Spleen (tissue), 11 donors: ENCODE results near the gene SPEN. TPM values are rescaled to one million over a fixed set of nuclear protein-coding genes. Genes with fewer than 3 reads are reported as not detected.
"Not testable (repeated sequence)": the region's sequence is repeated elsewhere in the genome, so short reads cannot be mapped to it uniquely, and the experiment has no call there.

Experiments
- DNase-seq: peaks from one replicate; pipeline ENCODE4 v3.0.0-alpha.2; 2020
- H3K27ac ChIP-seq, 8 donors: fragments of 200-600 bp; sonication (generic) in 7 of 8; 1 replicate in 4 of 8; 2 replicates in 4 of 8; pipeline versions ENCODE4 v1.5.0 to v1.8.0; 2016 to 2021; ENCODE audit warnings: inconsistent platforms in 4 of 8, mild to moderate bottlenecking in 4 of 8, moderate library complexity in 1 of 8
- H3K27me3 ChIP-seq, 7 donors: fragments of 200-600 bp; sonication (generic) in 6 of 7; replicated peaks in 1 of 7; 1 replicate in 4 of 7; 2 replicates in 3 of 7; pipeline versions ENCODE4 v1.5.0 to v1.8.0; 2016 to 2021; ENCODE audit warnings: inconsistent platforms in 3 of 7, mild to moderate bottlenecking in 1 of 7
- H3K36me3 ChIP-seq, 6 donors: fragments of 200-600 bp; sonication (generic) in 5 of 6; 1 replicate in 4 of 6; 2 replicates in 2 of 6; pipeline versions ENCODE4 v1.5.0 to v1.8.0; 2016 to 2021; ENCODE audit warnings: inconsistent platforms in 2 of 6
- H3K4me1 ChIP-seq, 6 donors: fragments of 200-600 bp; sonication (generic) in 5 of 6; 1 replicate in 3 of 6; 2 replicates in 3 of 6; pipeline versions ENCODE4 v1.5.0 to v1.8.0; 2016 to 2021; ENCODE audit warnings: inconsistent platforms in 3 of 6
- H3K4me3 ChIP-seq, 8 donors: fragments of 200-600 bp; sonication (generic) in 7 of 8; 1 replicate in 4 of 8; 2 replicates in 4 of 8; pipeline versions ENCODE4 v1.5.0 to v1.8.0; 2016 to 2021; ENCODE audit warnings: inconsistent platforms in 4 of 8, mild to moderate bottlenecking in 4 of 8, moderate library complexity in 2 of 8
- H3K9me3 ChIP-seq, 8 donors: fragments of 200-600 bp; sonication (generic) in 7 of 8; 1 replicate in 4 of 8; 2 replicates in 4 of 8; pipeline versions ENCODE4 v1.5.0 to v1.8.0; 2016 to 2021; ENCODE audit warnings: inconsistent platforms in 4 of 8
- POLR2A ChIP-seq, 3 donors: fragments of 450-650 bp; IDR thresholded peaks; one replicate each; pipeline ENCODE4 v1.5.1; 2017; ENCODE audit warnings: antibody characterized with exemption in 3 of 3, mild to moderate bottlenecking in 1 of 3
- POLR2AphosphoS5 ChIP-seq, 3 donors: sonication (generic); formaldehyde crosslinking; IDR thresholded peaks; one replicate each; pipeline ENCODE4 v1.5.1; 2017; ENCODE audit warnings: antibody characterized with exemption in 3 of 3
- WGBS, 5 donors: extraction: QIAGEN DNeasy Blood & Tissue Kit in 3 of 5; methylation state at CpG; one replicate each; pipeline versions ENCODE4 v1.1.5 to v1.1.7; 2013 to 2018; 5-methylcytosine and 5-hydroxymethylcytosine counted together
- intact Hi-C: fragments of 100-400 bp; cut with DNase I; formaldehyde crosslinking; loops from one replicate; pipeline ENCODE4 v1.15.0; 2023; ENCODE audit warnings: low total_unique reads
- polyA plus RNA-seq, 3 donors: library from polyadenylated mRNA; stranded (reverse); fragments of 200-250 nt; gene quantifications; one replicate each; pipeline ENCODE4 v1.2.1, GENCODE V29; 2013
- total RNA-seq, 7 donors: library from RNA; depleted of rRNA in 3 of 7; stranded (reverse); fragments of >200 nt in 3 of 7; fragmentation: NEBNext Ultra II Directional in 4 of 7; extraction: Animal tissue kit (Norgen Biotek cat#: 25700) in 4 of 7; gene quantifications; one replicate each; pipeline versions ENCODE4 v1.1.0 to v1.2.1, GENCODE V29; 2016 to 2021
- TF ChIP-seq, protein P1 (sequence below), 11 experiments: fragments of 200-600 bp in 7 of 11; fragments of 450-650 bp in 4 of 11; sonication (generic) in 4 of 11; IDR thresholded peaks in 8 of 11; conservative IDR thresholded peaks in 3 of 11; 1 replicate in 7 of 11; 2 replicates in 4 of 11; pipeline versions ENCODE4 v1.4.0 to v1.8.0; 2016 to 2021; ENCODE audit warnings: antibody characterized with exemption in 11 of 11, inconsistent platforms in 4 of 11, mild to moderate bottlenecking in 1 of 11
- donor health status: healthy with polysubstance abuse.
- donor health status: DM: no; HTN: no; CAD: no; lungs with moderate emphysema.
- donor health status: DM: no; HTN: no; CAD: no.
- donor health status: Bipolar disorder and iron deficiency.
- donor health status: healthy.
- donor health status: DM: no; HTN: no; CAD: no.
- donor health status: DM: yes; HTN: yes; CAD: no.

SPEN gene
- total and polyA plus RNA-seq, 10 donors: 8.0 to 75.9 (median 58.4) TPM

GRCh38 chr1:15885269-15885668, 37.8 kb downstream of the SPEN start:
- no peak for DNase-seq
- Histone ChIP-seq H3K27ac (peak overlapping the region in 7 of 8 donors; percentile 83 to 87 (median 86)), H3K36me3 (peaks cover 0 to 21% (median 0%) of the 10 kb centered on the region in 6 donors), H3K27me3 (no peaks in the 10 kb centered on the region), H3K4me1 (peaks cover 21 to 90% (median 66%) of the 10 kb centered on the region in 6 donors), H3K4me3 (peak overlapping the region in 2 of 8 donors; percentile 29 to 65), H3K9me3 (no peaks in the 10 kb centered on the region)
- intact Hi-C loops: no loop called here
- TF ChIP-seq, protein P1, sequence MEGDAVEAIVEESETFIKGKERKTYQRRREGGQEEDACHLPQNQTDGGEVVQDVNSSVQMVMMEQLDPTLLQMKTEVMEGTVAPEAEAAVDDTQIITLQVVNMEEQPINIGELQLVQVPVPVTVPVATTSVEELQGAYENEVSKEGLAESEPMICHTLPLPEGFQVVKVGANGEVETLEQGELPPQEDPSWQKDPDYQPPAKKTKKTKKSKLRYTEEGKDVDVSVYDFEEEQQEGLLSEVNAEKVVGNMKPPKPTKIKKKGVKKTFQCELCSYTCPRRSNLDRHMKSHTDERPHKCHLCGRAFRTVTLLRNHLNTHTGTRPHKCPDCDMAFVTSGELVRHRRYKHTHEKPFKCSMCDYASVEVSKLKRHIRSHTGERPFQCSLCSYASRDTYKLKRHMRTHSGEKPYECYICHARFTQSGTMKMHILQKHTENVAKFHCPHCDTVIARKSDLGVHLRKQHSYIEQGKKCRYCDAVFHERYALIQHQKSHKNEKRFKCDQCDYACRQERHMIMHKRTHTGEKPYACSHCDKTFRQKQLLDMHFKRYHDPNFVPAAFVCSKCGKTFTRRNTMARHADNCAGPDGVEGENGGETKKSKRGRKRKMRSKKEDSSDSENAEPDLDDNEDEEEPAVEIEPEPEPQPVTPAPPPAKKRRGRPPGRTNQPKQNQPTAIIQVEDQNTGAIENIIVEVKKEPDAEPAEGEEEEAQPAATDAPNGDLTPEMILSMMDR (IDR thresholded peaks at IDR 0.05 in 8 of 11, conservative IDR thresholded peaks at IDR 0.05 in 3 of 11): no peak
- TF ChIP-seq POLR2A (IDR thresholded peaks at IDR 0.05) (no peak), POLR2AphosphoS5 (IDR thresholded peaks at IDR 0.05) (no peak)
- WGBS, 5 donors: 35 to 52% (median 44%) methylated on average over 5 of the region's 5 CpGs

DNA sequence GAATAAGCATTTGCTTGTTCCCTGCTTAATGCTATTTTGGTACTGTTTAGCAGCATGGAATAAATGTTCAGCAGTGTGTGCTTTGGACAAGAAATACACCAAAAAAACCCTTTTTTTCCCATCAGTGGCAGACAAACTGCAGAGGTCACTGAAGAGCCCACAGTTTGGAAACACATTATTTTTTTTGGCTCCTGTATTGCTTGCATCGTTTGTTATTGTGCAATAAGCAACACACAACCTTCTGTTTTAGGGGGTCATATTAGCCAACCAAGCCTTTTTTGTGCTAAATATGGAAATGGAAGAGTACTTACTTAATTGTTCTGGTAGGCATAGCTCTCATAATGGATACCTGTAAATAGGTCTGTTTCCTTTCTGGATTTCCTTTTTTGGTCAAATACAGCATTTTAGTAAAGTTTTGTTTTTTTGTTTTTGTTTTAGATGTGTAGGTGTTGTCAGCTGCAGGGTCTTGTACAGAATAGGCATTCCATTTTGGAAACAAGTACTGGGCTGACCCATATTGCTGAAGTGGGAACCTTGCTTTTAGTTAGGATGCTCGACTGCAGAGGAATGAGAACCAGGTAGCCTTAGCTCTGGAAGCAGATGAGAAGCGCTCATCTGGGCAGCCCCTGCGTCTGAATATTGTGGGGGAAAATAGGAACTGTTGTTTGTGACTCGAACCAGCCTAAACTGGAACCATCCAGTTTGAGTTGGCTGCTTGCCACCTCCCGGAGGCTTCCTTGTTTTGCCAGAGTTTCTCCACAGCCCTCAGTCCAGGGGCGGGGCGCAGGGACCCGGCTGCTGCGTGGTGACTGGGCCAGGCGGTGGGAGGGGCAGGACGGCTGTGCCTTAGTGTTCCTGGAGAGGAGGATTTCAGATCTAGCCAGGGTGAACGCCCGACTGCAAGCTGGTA, 38.4 kb downstream of the SPEN start:
- Histone ChIP-seq H3K27me3 (no peaks in the 10 kb centered on the region), H3K4me3 (peak overlapping the region; percentile 9 to 65 (median 29)), H3K4me1 (peaks cover 21 to 88% (median 62%) of the 10 kb centered on the region in 6 donors), H3K9me3 (no peaks in the 10 kb centered on the region), H3K27ac (peak overlapping the region; percentile 55 to 87 (median 84)), H3K36me3 (peaks cover 0 to 22% (median 0%) of the 10 kb centered on the region in 6 donors)
- intact Hi-C loops: no loop called here
- 3 to 14% (median 10%) methylated on average over 11 to 14 of the region's 14 CpGs for WGBS, 5 donors
- peak; percentile 96 for DNase-seq
- TF ChIP-seq POLR2A (IDR thresholded peaks at IDR 0.05): no peak
- TF ChIP-seq POLR2AphosphoS5 (IDR thresholded peaks at IDR 0.05): peak; percentile 82 to 89 (median 84)

DNA sequence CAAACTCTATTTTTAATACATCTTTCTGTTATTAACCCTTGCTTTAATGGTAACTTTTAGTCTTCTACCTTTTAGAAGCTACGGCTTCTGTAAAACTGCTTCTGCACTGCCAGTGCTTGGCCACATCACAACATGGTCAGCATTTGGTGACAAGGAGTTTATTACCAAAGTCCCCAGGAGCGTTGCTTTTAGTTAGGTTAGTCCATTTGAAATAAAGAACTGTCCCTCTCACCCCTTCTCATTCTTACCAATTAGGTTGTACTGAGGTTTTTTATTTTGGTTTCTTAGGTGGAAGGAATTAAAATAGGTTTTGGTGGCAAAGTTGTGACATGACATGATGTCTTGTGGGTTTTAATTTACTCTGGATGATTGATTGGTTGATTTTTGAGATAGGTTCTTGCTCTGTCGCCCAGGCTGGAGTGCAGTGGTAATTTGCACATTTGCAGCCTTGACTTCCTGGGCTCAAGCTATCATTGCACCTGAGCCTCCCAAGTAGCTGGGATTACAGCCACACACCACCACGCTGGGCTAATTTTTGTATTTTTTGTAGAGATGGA, 39.2 kb downstream of the SPEN start:
- Histone ChIP-seq H3K4me1 (peaks cover 21 to 90% (median 59%) of the 10 kb centered on the region in 6 donors), H3K27me3 (no peaks in the 10 kb centered on the region), H3K4me3 (peak overlapping the region; percentile 9 to 65 (median 29)), H3K9me3 (no peaks in the 10 kb centered on the region), H3K36me3 (peaks cover 0 to 25% (median 0%) of the 10 kb centered on the region in 6 donors), H3K27ac (peak overlapping the region; percentile 55 to 87 (median 84))
- TF ChIP-seq, protein P1 (IDR thresholded peaks at IDR 0.05 in 8 of 11, conservative IDR thresholded peaks at IDR 0.05 in 3 of 11): peak in 2 of 11 experiments; percentile 9 to 21
- no peak for TF ChIP-seq POLR2A (IDR thresholded peaks at IDR 0.05)
- 29 to 39% (median 31%) methylated on average over 4 of the region's 4 CpGs for WGBS, 5 donors
- no peak for DNase-seq
- intact Hi-C loops: no loop called here

GRCh38 chr1:15892857-15893599, 45.5 kb downstream of the SPEN start:
- H3K27me3 ChIP-seq, H3K9me3 ChIP-seq, H3K4me3 ChIP-seq, intact Hi-C loops, DNase-seq: not testable (repeated sequence)
- Histone ChIP-seq H3K4me1 (peaks cover 4 to 85% (median 25%) of the 10 kb centered on the region in 6 donors), H3K27ac (peak overlapping the region in 6 of 8 donors; percentile 16 to 67 (median 43)), H3K36me3 (peaks cover 0 to 47% (median 0%) of the 10 kb centered on the region in 6 donors)
- WGBS, 5 donors: 69 to 81% (median 80%) methylated on average over 6 of the region's 6 CpGs
